Skin of body (tissue), 2 donors: ENCODE measurements around the gene LGALS8. TPM values are rescaled to one million over a fixed set of nuclear protein-coding genes. Genes with fewer than 3 reads are reported as not detected.
A peak's percentile ranks its signal among the peaks of the same experiment; 100 is the strongest.

ENCODE experiments used
- DNase-seq: peaks from one replicate; lab custom pipeline; 2025; lab: John Stamatoyannopoulos, UW
- total RNA-seq: library from RNA; depleted of rRNA; stranded (reverse); fragments of >200 nt; gene quantifications from one replicate; pipeline ENCODE4 v1.2.3, GENCODE V29; 2014

LGALS8 gene
- total RNA-seq, 1 donor from 2014 or later = 90.4 TPM

DNA sequence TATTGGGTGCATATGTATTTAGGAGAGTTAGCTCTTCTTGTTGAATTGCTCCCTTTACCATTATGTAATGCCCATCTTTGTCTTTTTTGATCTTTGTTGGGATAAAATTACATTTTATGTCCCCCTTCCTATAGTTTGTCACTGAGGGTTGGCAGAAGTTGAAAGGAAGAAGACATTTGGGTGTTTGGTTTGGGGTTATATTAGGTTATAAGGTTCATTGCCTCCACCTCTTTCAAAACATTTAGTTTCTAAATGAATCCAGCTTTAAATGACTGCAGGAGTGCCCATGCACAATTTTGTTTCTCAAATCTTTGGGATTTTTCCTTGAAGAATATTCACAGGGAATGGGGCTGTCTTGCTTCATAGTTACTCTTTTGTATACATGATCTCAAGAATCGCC is 14.6 kb upstream of the LGALS8 start:
- DNase-seq = no peak

- DNase-seq = no peak
Observed at GRCh38 chr1:236509647-236510401, 14.0 kb upstream of the LGALS8 start.

GRCh38 chr1:236511735-236512418 is 11.9 kb upstream of the LGALS8 start:
- DNase-seq = no peak

DNA sequence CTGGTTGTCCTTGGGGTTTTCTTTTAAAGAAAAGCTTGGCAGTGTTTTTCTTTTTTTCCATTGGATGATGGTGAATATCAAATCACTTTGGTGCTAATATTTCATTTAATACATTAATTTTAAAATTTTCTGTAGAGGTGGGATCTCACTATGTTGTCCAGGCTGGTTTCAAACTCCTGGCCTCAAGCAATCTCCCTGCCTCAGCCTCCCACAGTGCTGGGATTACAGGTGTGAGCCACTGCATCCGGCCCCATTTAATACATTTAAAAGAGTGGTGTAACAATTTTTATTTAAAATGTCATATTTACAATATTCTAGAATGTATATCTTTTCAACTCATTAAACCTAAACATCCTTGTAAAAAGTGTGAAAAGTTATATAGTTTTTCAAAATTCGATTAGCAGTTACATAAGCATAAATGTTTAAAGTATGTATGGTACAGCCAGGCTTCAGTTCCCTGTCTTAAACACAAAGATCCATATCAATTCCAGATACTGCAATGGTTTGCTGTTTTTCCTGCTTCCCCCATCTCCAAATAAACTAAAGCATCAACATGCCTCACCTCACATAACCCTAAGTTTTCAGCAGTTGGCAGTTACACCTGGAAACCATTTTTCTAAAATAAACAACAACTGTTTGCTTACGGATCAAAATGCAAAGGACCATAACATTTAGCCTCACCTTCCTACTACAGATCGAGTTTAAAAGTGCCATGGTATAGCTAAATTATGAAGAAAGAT is 8.9 kb upstream of the LGALS8 start:
- DNase-seq = no peak

DNA sequence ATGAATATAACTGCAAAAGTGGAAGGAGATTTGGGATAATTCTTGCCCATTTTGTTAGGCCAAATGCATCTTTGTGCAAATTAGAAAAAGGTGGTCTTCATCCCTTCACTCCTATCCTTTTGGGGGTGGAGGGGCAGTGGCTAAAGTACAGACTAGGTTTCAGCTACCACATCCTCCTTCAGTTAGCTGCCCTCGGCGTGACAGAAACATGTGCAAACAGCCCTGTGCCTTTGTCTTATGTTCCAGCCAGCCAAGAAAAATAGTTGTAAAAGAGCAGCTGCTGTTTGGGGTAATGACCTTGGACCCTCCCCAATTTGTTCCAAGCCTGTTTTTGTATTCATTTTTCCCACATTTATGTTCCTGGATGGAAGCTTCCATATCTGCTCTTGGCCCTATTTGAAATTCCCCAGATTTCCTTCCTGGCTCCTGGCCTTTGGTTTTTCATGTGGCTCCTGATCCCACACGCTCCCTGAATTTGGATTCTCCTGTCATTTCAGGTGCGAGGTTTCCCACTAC is 8.3 kb upstream of the LGALS8 start:
- no peak for DNase-seq

DNA sequence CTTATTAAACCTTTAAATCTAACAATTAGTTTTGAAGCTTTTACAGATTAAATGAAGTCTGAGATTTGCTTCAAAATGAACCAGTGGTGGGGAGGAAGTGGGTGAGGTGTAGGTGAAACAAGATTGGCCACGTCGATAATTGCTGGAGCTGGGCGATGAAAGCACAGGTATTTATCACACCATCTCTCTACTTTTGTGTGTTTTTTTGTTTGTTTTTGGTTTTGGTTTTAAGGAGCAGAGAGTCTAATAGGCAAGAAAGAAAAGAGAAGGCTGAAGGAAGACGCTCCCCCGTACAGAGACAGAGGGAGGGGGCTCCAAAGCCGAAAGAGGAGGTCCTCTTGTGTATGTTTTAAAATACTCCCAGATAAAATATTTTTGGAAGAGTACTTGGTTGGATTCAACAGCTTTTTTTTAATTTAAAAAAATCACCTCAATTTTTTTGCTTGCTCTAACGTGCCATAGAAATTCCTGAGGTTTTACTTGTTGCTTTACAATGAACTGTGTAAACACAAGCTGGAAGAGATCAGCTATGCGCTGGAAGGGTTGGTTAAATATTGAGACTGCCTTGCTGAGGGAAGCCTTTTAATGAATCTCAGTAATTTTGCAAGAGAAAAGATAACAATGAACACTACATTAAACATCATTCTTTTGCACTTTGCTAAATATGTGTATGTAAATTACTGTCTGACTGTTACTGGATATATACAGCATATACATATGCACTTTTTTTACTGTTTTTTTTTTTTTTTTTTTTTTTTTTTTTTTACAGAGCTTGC is 6.7 kb upstream of the LGALS8 start:
- DNase-seq = no peak

- DNase-seq = no peak
Observed at GRCh38 chr1:236518322-236518721, 5.5 kb upstream of the LGALS8 start.

DNA sequence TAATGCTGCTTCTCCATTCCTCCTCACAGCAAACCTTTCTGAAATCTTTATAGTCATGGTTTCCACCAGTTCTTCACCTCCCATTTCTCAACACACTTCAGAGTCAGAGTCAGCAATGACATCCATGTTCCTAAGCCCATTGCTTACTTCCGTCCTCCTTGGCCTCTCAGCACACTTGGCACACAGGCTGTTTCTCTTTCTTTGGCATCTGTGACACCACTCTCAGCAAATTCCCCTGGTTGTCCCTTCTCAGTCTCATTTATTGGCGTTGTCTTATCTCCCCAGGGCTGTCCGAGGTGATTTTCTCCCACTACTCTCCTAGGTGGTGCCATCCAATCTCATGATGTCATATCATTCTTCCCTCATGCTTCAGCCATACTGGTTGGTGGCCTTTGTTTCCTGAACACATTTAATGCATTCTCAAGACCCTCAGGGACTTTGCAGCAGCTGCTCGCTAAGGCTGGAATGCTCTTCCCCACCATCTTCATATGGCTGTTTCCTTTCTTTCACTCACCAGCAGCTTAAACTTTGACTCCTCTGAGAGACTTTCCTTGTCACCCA is 3.3 kb upstream of the LGALS8 start:
- no peak for DNase-seq

DNA sequence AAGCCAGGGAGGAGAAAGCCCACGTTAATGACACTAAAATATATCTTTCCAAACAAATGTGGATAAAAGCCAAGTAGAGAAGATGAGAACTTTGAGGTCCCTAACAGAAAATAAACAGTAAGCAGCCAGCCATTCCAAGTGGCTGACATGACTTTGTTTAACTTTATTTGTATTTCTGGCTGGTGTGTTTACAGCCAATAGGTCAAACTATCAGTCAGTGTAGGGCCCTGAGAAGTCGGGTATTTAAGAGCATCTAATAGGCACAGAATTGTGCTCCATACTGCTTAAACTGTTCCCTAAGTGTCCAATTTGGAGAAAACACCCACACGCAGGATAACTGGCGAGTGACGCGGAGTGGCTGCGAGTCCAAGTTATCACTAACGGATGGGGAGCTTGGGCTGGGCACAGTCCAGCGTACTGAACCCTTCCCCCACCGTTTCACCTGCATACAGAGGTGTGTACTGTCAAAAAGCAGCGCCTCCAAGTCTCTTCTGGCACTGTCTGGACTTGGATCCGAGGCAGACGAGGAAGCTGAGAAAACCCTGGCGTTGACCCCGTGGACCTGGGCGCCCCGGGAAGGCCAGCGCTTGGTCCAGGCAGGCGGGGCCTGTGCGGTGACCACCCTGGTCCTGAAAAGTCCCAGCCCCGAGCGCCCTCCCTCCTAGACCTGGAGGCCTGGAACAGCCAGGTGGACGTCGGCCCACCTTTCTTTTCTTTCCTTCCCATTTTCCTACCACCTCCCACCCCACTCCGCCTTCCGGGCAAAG is 662 bp upstream of the LGALS8 start:
- DNase-seq = no peak

GRCh38 chr1:236524142-236524894 is 536 bp downstream of the LGALS8 start:
- DNase-seq = peak; percentile 92

DNA sequence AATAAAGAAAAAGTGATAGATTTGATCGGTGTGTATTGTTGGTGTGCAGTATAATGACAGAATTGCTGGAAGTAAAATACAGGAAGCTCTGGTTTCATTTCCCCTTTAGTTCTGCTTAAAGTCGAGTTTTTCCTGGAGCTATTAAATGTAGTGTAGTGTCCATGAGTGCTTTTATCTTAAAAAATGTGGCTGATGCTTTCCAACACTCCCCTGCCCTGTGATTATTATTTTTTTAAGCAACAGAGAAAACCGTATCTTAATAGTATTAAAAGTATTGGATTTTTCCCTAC is 1.1 kb downstream of the LGALS8 start:
- DNase-seq = no peak

GRCh38 chr1:236526079-236526478 is 2.3 kb downstream of the LGALS8 start:
- DNase-seq = no peak

DNA sequence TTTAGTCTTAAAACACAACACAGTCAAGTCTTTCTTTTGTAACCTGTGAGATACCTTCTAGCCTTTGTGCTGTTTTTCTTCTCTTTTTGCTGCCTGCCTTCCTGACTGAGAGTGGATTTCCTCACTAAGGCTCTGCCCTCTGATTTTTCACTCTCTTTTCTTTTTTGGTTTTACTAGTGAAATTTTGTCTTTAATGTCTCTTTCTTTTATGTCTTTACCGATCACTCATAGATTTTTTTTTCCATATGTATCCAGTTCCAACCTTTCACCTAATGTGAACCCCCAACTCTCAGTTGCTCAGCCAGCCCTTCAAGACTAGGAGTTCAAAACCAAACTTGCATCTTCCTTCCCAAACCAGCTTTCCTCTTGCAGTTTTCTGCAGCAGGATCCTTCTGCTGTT is 6.5 kb downstream of the LGALS8 start:
- no peak for DNase-seq

GRCh38 chr1:236530959-236531358 is 7.2 kb downstream of the LGALS8 start:
- DNase-seq = no peak

DNA sequence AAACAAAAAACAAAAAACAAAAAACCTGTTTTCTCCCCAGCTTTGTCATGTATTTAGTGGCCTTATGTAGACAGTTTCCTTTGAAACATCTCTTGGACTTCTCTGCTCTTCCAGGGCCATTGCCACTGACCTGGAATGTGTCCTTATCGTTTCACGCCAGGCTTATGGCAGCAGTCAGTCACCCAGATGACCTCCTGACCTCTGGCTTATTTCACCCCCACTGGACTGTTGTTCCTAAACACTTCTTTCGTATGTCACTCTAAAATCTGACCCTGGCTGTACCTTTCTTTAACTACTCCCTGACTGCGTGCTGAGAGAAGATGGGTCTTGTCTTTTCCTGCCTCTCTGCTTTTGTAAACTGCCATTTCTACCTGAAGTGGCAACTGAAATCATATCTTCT is 9.1 kb downstream of the LGALS8 start:
- DNase-seq = no peak

DNA sequence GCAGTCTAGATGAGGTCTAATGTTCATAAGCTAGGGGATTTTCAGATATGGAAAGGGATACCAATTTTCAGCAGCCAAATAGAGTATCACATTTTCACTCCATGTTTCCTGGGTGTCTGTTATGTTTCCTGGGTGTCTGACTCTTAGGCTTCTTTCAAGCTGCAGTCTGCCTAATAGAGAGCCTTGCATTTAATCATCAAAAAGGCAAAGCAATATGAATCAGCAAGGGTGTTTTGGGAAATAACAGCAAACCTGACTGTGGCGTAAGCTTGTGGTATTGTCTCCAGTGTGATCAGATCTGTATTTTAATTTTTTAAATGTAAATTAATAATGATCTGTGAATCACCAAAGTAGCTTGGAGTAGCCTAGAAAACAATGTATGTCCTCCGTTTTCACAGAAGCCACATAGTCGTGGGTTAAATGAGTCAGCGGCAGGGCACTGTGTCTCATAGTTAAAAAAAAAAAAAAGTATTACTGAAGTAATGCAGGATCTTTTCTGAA is 10.4 kb downstream of the LGALS8 start:
- DNase-seq = no peak

DNA sequence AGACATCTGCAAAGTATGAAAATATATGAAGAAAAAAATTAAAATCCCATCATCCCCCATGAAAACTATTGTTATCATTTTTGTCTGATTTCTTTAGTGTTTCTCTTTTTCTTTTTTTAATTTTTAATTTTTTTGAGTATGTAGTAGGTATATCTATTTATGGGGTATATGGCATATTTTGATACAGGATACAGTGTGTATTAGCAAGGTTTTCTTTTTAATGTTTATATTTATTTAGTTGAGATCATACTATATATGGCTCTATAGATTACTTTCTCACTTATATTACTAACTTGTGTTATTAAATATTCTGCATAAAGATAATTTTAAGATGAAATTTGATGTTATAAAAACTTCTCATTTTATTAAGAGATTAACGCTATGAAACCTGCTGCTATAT is 11.4 kb downstream of the LGALS8 start:
- DNase-seq = no peak

DNA sequence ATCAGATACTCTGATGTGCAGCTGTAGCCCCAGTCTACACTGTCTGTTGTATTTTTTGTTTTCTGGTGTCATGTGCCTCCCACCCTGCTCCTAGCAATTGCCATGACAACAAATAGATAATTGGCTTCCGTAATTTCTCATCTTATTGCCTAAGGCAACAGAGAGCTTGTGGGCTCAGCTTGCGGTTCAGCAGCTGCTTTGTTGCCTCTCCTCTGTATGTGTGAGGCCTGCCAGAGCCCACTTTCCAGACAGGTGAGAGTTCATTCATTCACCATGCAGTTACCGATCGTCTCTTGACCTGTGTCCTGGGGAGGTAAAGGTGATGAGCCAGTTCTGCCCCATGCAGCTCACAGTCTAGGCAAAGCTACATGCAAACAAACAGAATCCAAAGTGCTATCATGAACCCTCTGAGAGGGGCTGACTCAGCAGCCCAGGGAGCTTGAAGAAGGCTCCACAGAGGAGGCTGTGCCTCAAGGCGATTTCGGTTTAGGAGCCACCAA is 11.9 kb downstream of the LGALS8 start:
- no peak for DNase-seq

DNA sequence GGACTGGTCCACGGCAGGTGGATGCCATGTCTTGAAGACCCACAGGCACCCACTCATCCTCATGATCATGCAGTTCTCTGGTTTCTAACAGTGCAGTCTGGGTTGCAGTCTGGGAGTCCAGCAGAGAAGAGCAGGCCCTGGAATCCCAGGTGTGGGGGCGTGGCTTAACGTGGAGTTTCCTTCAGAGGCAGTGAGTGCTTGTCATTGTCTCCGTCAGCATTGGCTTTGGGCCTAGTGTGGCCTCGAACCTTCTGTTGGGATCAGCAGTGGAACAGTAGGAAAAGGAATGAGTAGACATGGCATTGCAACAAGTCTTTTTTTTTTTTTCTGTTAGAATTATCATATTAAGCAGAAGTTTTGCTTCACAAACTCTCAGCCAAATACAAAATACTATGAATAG is 12.8 kb downstream of the LGALS8 start:
- no peak for DNase-seq
